PC-9 (cell line): Measurements from ENCODE around the gene ZNF648. TPM values are rescaled to one million over a fixed set of nuclear protein-coding genes. Genes with fewer than 3 reads are reported as not detected.

Experiments used
- BruUV-seq: library from RNA; stranded (reverse); fragments of 400-500 nt; replicated peaks from 2 replicates; lab custom pipeline; 2021; lab: Mats Ljungman, UMichigan
- CTCF ChIA-PET: fragments of 300-600 bp; sonication (Branson Sonifier 250); formaldehyde crosslinking; loops from one replicate; lab custom pipeline; 2022; ENCODE audit warnings: antibody characterized with exemption; lab: Charles Lee
- POLR2A ChIA-PET: fragments of 300-600 bp; sonication (Branson Sonifier 250); formaldehyde crosslinking; loops from one replicate; lab custom pipeline; 2022; ENCODE audit warnings: antibody characterized with exemption; ENCODE audit not compliant: unreplicated experiment; lab: Charles Lee
- DNase-seq, 2 experiments: peaks; one replicate each; pipeline versions ENCODE4 v3.0.0 to v3.0.0-alpha.2; 2015 to 2022; ENCODE audit warnings: mixed read lengths in 1 of 2
- H2AFZ ChIP-seq: fragments of 200-600 bp; sonication (generic); 2 replicates; pipeline ENCODE4 v1.8.1; 2017; ENCODE audit warnings: antibody characterized with exemption
- H3F3A ChIP-seq: fragments of 200-600 bp; sonication (generic); 2 replicates; pipeline ENCODE4 v1.8.1; 2017; ENCODE audit warnings: antibody characterized with exemption, mild to moderate bottlenecking, low read depth; ENCODE audit not compliant: insufficient read depth
- H3K27ac ChIP-seq: fragments of 200-600 bp; sonication (generic); 2 replicates; pipeline ENCODE4 v1.6.1; 2016; ENCODE audit warnings: mixed run types
- H3K27me3 ChIP-seq: fragments of 200-600 bp; sonication (generic); 2 replicates; pipeline ENCODE4 v1.6.1; 2016; ENCODE audit warnings: low read depth, mixed run types; ENCODE audit not compliant: insufficient read depth
- H3K36me3 ChIP-seq: fragments of 200-600 bp; sonication (generic); 2 replicates; pipeline ENCODE4 v1.6.1; 2016; ENCODE audit warnings: low read depth, mixed run types
- H3K4me1 ChIP-seq: fragments of 200-600 bp; sonication (generic); replicated peaks from 2 replicates; pipeline ENCODE4 v1.6.1; 2016; ENCODE audit warnings: mixed run types; ENCODE audit not compliant: insufficient read depth
- H3K4me2 ChIP-seq: fragments of 200-600 bp; sonication (generic); 2 replicates; pipeline ENCODE4 v1.6.1; 2017; ENCODE audit warnings: mixed run types
- H3K4me3 ChIP-seq: fragments of 200-600 bp; sonication (generic); 2 replicates; pipeline ENCODE4 v1.6.1; 2016; ENCODE audit warnings: mixed run types
- H3K79me2 ChIP-seq: fragments of 200-600 bp; sonication (generic); 2 replicates; pipeline ENCODE4 v1.6.1; 2017; ENCODE audit warnings: low read depth, mixed run types
- H3K9me2 ChIP-seq: fragments of 200-600 bp; sonication (generic); 2 replicates; pipeline ENCODE4 v1.8.1; 2017; ENCODE audit warnings: mild to moderate bottlenecking; ENCODE audit not compliant: insufficient read depth
- H3K9me3 ChIP-seq: fragments of 200-600 bp; sonication (generic); 2 replicates; pipeline ENCODE4 v1.8.1; 2016; ENCODE audit warnings: low read depth; ENCODE audit not compliant: insufficient read depth
- H4K20me1 ChIP-seq: fragments of 200-600 bp; sonication (generic); 2 replicates; pipeline ENCODE4 v1.8.1; 2017; ENCODE audit not compliant: insufficient read depth
- EZH2 ChIP-seq: fragments of 200-600 bp; sonication (generic); IDR thresholded peaks from 2 replicates; pipeline ENCODE4 v1.8.0; 2017; ENCODE audit warnings: antibody characterized with exemption, low read depth
- intact Hi-C: fragments of 100-400 bp; cut with micrococcal nuclease; formaldehyde crosslinking; loops from one replicate; pipeline ENCODE4 v1.10.0; 2022; ENCODE audit not compliant: unreplicated experiment
- total RNA-seq: library from RNA; stranded (reverse); gene quantifications from 2 replicates; pipeline ENCODE4 v1.2.3, GENCODE V29; 2021
- TF ChIP-seq, protein P1 (sequence below): fragments of 200-600 bp; sonication (generic); conservative IDR thresholded peaks from 2 replicates; pipeline ENCODE4 v1.6.1; 2017; ENCODE audit warnings: mixed run types, antibody characterized with exemption, mild to moderate bottlenecking, moderate library complexity

Gene ZNF648
- total RNA-seq, 1 experiment from 2014 or later, result not detected

DNA sequence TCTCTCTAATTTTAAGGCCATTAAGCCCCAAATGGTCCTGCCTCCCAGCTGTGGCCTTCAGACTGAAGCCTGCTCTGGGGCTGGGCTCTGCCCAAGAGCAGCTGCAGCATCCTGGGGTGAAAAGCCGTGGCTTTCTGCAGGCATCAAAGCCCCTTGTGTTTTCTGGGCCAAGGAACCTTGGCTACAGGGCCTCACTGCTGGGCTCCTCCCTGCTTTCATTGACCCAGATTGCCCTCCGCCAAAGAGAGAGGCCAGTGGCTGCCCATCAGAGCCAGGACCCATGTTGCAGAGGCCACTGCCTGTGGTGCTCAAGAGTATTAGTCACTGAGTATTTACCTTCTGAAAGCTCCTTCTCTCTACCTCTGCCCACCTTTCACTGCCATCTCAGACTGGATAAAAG, 1.6 kb downstream of the ZNF648 start:
- no TSS peak for BruUV-seq
- no peak overlapping the region for H3K4me2 ChIP-seq
- TF ChIP-seq, protein P1, sequence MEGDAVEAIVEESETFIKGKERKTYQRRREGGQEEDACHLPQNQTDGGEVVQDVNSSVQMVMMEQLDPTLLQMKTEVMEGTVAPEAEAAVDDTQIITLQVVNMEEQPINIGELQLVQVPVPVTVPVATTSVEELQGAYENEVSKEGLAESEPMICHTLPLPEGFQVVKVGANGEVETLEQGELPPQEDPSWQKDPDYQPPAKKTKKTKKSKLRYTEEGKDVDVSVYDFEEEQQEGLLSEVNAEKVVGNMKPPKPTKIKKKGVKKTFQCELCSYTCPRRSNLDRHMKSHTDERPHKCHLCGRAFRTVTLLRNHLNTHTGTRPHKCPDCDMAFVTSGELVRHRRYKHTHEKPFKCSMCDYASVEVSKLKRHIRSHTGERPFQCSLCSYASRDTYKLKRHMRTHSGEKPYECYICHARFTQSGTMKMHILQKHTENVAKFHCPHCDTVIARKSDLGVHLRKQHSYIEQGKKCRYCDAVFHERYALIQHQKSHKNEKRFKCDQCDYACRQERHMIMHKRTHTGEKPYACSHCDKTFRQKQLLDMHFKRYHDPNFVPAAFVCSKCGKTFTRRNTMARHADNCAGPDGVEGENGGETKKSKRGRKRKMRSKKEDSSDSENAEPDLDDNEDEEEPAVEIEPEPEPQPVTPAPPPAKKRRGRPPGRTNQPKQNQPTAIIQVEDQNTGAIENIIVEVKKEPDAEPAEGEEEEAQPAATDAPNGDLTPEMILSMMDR, result no peak
- TF ChIP-seq EZH2, result no peak
- DNase-seq, result no peak
- no peaks in the 10 kb centered on the region for H3K9me2 ChIP-seq
- H2AFZ ChIP-seq, result no peak overlapping the region
- H3K27me3 ChIP-seq, result peaks cover 72% of the 10 kb centered on the region
- no peaks in the 10 kb centered on the region for H3K4me1 ChIP-seq
- H3K27ac ChIP-seq, result no peak overlapping the region
- H3F3A ChIP-seq, result no peaks in the 10 kb centered on the region
- ChIA-PET CTCF (no interaction called here), POLR2A (no interaction called here)
- no peaks in the 10 kb centered on the region for H3K79me2 ChIP-seq
- no peak overlapping the region for H3K4me3 ChIP-seq
- intact Hi-C loops, result no loop called here
- no peaks in the 10 kb centered on the region for H4K20me1 ChIP-seq
- no peaks in the 10 kb centered on the region for H3K9me3 ChIP-seq
- no peaks in the 10 kb centered on the region for H3K36me3 ChIP-seq

DNA sequence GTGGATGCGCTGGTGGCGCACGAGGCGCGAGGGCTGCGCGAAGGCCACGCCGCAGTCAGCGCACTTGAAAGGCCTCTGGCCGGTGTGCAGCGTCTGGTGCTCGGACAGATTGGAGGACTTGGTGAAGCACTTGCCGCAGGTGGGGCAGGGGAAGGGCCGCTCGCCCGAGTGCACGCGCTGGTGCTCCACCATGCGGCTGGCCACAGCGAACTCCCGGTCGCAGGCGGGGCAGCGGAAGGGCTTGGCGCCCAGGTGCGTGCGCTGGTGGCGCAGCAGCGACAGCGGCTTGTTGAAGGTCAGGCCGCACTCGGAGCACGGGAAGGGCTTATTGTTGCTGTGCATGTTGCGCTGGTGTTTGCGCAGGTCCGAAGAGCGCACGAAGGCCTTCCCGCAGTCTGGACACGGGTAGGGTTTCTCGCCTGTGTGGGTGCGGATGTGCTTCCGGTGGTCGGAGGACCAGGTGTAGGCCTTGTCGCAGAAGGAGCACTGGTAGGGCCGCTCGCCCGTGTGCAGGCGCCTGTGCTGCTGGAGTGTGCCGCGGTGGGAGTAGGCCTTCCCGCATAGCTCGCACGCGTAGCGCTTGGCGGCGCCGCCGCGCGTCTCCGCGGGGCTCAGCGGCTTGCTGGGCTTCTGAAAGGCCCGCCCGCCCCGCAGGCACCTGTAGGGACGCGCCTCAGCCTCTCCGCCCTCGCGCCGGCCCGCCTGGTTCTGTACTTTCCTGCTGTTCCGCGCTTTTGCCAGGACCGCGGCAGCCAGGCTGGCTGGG, 4.7 kb downstream of the ZNF648 start:
- no TSS peak for BruUV-seq
- no peak overlapping the region for H3K4me3 ChIP-seq
- H3K36me3 ChIP-seq, result no peaks in the 10 kb centered on the region
- no peaks in the 10 kb centered on the region for H3K9me3 ChIP-seq
- no peak overlapping the region for H3K4me2 ChIP-seq
- H2AFZ ChIP-seq, result no peak overlapping the region
- H3K9me2 ChIP-seq, result no peaks in the 10 kb centered on the region
- CTCF ChIA-PET, result no interaction called here
- no peaks in the 10 kb centered on the region for H3F3A ChIP-seq
- H4K20me1 ChIP-seq, result no peaks in the 10 kb centered on the region
- intact Hi-C loops, result no loop called here
- POLR2A ChIA-PET, result no interaction called here
- no peak overlapping the region for H3K27ac ChIP-seq
- no peak for TF ChIP-seq EZH2
- TF ChIP-seq, protein P1, result no peak
- no peak for DNase-seq
- no peaks in the 10 kb centered on the region for H3K79me2 ChIP-seq
- no peaks in the 10 kb centered on the region for H3K4me1 ChIP-seq
- peaks cover 46% of the 10 kb centered on the region for H3K27me3 ChIP-seq

DNA sequence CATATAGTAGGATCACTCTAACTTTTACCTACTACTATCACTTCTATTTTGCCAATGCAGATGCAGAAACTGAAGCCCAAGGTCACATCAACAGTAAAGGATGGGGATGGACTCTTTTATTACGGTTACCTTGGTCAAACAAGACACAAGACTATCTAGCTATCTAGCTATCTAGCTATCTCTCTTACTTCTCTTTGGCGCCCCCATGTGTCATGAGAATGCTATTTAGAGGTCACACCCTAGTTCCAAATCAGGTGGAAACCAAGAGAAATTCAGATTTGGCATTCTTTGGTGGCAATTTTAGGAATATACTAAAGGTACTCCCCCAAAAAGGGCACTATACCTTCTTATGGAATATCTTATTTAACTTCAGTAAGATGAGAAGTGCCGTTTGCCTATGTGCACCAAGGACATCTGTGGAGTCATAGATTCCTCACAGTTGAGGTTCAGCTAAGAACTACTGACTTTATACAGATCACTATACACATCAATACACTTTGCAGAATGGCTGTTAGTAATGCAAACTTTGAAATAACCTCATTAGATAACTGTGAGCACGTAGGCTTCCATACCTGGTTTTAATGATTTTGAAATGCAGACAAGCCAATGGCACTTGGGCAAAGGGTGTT, 6.7 kb downstream of the ZNF648 start:
- intact Hi-C loops, result no loop called here
- H3F3A ChIP-seq, result no peaks in the 10 kb centered on the region

More for the DNA sequence above, 6.7 kb downstream of the ZNF648 start:
- DNase-seq, result no peak
- peaks cover 26% of the 10 kb centered on the region; the same call in 1 of the 2 replicates for H3K27me3 ChIP-seq
- H3K79me2 ChIP-seq, result no peaks in the 10 kb centered on the region
- no peak overlapping the region for H3K27ac ChIP-seq
- no peak overlapping the region for H2AFZ ChIP-seq
- no peak overlapping the region for H3K4me2 ChIP-seq
- no peaks in the 10 kb centered on the region for H4K20me1 ChIP-seq
- no peaks in the 10 kb centered on the region for H3K9me2 ChIP-seq
- POLR2A ChIA-PET, result no interaction called here
- no peaks in the 10 kb centered on the region for H3K4me1 ChIP-seq
- H3K36me3 ChIP-seq, result no peaks in the 10 kb centered on the region
- H3K9me3 ChIP-seq, result no peaks in the 10 kb centered on the region
- CTCF ChIA-PET, result interaction anchor here (1.0 kb wide), 1 partner anchor 118 kb away, joined by 3 read pairs; no protein-coding TSS in a partner anchor
- H3K4me3 ChIP-seq, result no peak overlapping the region
- BruUV-seq, result no TSS peak
- TF ChIP-seq EZH2, result no peak
- TF ChIP-seq, protein P1, result peak; percentile 65
